Mammary epithelial cell (primary cell): Measurements from ENCODE around the gene SLC5A5.

Experiments used
- EZH2 ChIP-seq: IDR thresholded peaks from 2 replicates; pipeline ENCODE4 v1.6.1; 2012; ENCODE audit warnings: low read length, inconsistent platforms, borderline replicate concordance
- TF ChIP-seq, protein P1 (sequence below), 2 donors: IDR thresholded peaks in 1 of 2; conservative IDR thresholded peaks in 1 of 2; 2 replicates each; pipeline ENCODE4 v1.5.1; 2011 to 2012; ENCODE audit warnings: inconsistent platforms in 2 of 2, low read length in 2 of 2, mild to moderate bottlenecking in 2 of 2, control low read depth in 1 of 2, low read depth in 1 of 2; ENCODE audit not compliant: insufficient read depth in 1 of 2; ENCODE audit errors: extremely low read depth in 1 of 2

DNA sequence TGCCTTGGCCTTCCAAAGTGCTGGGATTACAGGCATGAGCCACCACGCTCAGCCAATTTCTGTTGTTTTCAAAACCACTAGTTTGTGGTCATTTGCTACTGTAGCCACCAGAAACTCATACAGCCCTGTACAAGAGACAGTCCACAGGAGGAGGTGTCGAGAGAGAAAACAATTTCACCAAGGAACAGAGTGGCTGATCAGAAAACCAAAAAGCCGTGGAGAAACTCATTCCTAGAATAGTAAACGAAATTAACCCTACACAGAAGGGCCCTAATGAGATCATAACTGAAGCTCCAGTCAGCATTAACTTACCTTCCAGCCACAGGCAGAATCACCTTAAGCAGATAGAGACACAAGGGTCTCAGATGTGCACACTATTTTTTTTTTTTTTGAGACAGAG is 57.3 kb downstream of the SLC5A5 start:
- TF ChIP-seq, protein P1, sequence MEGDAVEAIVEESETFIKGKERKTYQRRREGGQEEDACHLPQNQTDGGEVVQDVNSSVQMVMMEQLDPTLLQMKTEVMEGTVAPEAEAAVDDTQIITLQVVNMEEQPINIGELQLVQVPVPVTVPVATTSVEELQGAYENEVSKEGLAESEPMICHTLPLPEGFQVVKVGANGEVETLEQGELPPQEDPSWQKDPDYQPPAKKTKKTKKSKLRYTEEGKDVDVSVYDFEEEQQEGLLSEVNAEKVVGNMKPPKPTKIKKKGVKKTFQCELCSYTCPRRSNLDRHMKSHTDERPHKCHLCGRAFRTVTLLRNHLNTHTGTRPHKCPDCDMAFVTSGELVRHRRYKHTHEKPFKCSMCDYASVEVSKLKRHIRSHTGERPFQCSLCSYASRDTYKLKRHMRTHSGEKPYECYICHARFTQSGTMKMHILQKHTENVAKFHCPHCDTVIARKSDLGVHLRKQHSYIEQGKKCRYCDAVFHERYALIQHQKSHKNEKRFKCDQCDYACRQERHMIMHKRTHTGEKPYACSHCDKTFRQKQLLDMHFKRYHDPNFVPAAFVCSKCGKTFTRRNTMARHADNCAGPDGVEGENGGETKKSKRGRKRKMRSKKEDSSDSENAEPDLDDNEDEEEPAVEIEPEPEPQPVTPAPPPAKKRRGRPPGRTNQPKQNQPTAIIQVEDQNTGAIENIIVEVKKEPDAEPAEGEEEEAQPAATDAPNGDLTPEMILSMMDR (conservative IDR thresholded peaks at IDR 0.05 in 1 of 2, IDR thresholded peaks at IDR 0.05 in 1 of 2; ENCODE audit: extremely low read depth in 1 of 2, insufficient read depth in 1 of 2, low read depth in 1 of 2, low read length in 2 of 2): no peak
- no peak for TF ChIP-seq EZH2
